H1 (cell line): ENCODE results near the gene NPL. TPM values are rescaled to one million over a fixed set of nuclear protein-coding genes. Genes with fewer than 3 reads are reported as not detected.

Experiments used
- polyA plus RNA-seq, 7 experiments: library from polyadenylated mRNA; depleted of rRNA in 3 of 7; stranded (reverse) in 5 of 7; unstranded in 2 of 7; fragments of >200 nt in 5 of 7; fragments of 200-250 nt in 2 of 7; gene quantifications; 1 replicate in 5 of 7; 2 replicates in 1 of 7; 4 replicates in 1 of 7; pipeline versions ENCODE4 v1.2.1 to v1.2.3, GENCODE V29; 2011 to 2013; ENCODE audit warnings: missing spikeins in 2 of 7, mixed read lengths in 2 of 7
- total RNA-seq: library from RNA; stranded (reverse); fragmentation: NEBNext Ultra II Directional; extraction: Animal tissue kit (Norgen Biotek cat#: 25700); gene quantifications from 2 replicates; pipeline ENCODE4 v1.2.1, GENCODE V29; 2021
- TF ChIP-seq, protein P1 (sequence below), 3 experiments: IDR thresholded peaks; 1 replicate in 2 of 3; 2 replicates in 1 of 3; pipeline versions ENCODE4 v1.5.1 to v1.6.1; 2011; ENCODE audit warnings: low read length in 3 of 3, mild to moderate bottlenecking in 3 of 3, inconsistent platforms in 2 of 3, low read depth in 1 of 3, moderate library complexity in 1 of 3; ENCODE audit not compliant: insufficient read depth in 1 of 3; ENCODE audit errors: control extremely low read depth in 1 of 3

Gene NPL
- total and polyA plus RNA-seq, 2 of the 8 experiments (the other 6 are each of a cell fraction or from before 2014, with no cell fraction given) = 2.2 to 4.4 TPM

GRCh38 chr1:182762536-182762935 lies 27.0 kb upstream of the NPL start (continued):
- TF ChIP-seq, protein P1, sequence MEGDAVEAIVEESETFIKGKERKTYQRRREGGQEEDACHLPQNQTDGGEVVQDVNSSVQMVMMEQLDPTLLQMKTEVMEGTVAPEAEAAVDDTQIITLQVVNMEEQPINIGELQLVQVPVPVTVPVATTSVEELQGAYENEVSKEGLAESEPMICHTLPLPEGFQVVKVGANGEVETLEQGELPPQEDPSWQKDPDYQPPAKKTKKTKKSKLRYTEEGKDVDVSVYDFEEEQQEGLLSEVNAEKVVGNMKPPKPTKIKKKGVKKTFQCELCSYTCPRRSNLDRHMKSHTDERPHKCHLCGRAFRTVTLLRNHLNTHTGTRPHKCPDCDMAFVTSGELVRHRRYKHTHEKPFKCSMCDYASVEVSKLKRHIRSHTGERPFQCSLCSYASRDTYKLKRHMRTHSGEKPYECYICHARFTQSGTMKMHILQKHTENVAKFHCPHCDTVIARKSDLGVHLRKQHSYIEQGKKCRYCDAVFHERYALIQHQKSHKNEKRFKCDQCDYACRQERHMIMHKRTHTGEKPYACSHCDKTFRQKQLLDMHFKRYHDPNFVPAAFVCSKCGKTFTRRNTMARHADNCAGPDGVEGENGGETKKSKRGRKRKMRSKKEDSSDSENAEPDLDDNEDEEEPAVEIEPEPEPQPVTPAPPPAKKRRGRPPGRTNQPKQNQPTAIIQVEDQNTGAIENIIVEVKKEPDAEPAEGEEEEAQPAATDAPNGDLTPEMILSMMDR (IDR thresholded peaks at IDR 0.05; ENCODE audit: control extremely low read depth in 1 of 3, insufficient read depth in 1 of 3, low read depth in 1 of 3, low read length in 3 of 3) = no peak
